Kidney epithelial cell (primary cell): Measurements from ENCODE around the gene NUP42. TPM values are rescaled to one million over a fixed set of nuclear protein-coding genes. Genes with fewer than 3 reads are reported as not detected.
"Not testable (repeated sequence)": the region's sequence is repeated elsewhere in the genome, so short reads cannot be mapped to it uniquely, and the experiment has no call there.

Experiments
- DNase-seq: peaks from one replicate; pipeline ENCODE4 v3.0.0-alpha.2; 2010; ENCODE audit warnings: low read depth
- H3K27me3 ChIP-seq: 2 replicates; pipeline ENCODE4 v1.6.0; 2011; ENCODE audit warnings: low read length; ENCODE audit not compliant: control insufficient read depth, insufficient read depth
- H3K36me3 ChIP-seq: 2 replicates; pipeline ENCODE4 v1.5.1; 2011; ENCODE audit warnings: low read length; ENCODE audit not compliant: control insufficient read depth, insufficient read depth
- H3K4me3 ChIP-seq: 2 replicates; pipeline ENCODE4 v1.5.1; 2011; ENCODE audit warnings: low read depth, mild to moderate bottlenecking, control low read depth, low read length
- CTCF ChIP-seq: IDR thresholded peaks from 2 replicates; pipeline ENCODE4 v1.5.1; 2011; ENCODE audit warnings: mild to moderate bottlenecking, moderate library complexity, low read length, control low read depth, inconsistent platforms; ENCODE audit not compliant: insufficient read depth, poor library complexity, severe bottlenecking
- total RNA-seq: library from RNA; depleted of rRNA; stranded (reverse); fragments of >200 nt; gene quantifications from 2 replicates; pipeline ENCODE4 v1.2.3, GENCODE V29; 2015

NUP42 gene
- total RNA-seq, 1 donor from 2014 or later: 50.1 TPM

- peaks cover 4% of the 10 kb centered on the region for H3K27me3 ChIP-seq
- H3K4me3 ChIP-seq: no peak overlapping the region
- H3K36me3 ChIP-seq: no peaks in the 10 kb centered on the region
- TF ChIP-seq CTCF: no peak
- DNase-seq: no peak
These were observed 39.0 kb downstream of the NUP42 start for GRCh38 chr7:23220690-23221305.

GRCh38 chr7:23222439-23223030 lies 40.7 kb downstream of the NUP42 start:
- H3K4me3 ChIP-seq: no peak overlapping the region
- no peaks in the 10 kb centered on the region for H3K36me3 ChIP-seq
- DNase-seq: no peak
- peaks cover 4% of the 10 kb centered on the region for H3K27me3 ChIP-seq
- TF ChIP-seq CTCF: no peak

- H3K27me3 ChIP-seq, H3K4me3 ChIP-seq, H3K36me3 ChIP-seq: not testable (repeated sequence)
These were observed 42.5 kb downstream of the NUP42 start for GRCh38 chr7:23224364-23224763.

GRCh38 chr7:23226844-23227450 lies 45.1 kb downstream of the NUP42 start:
- Histone ChIP-seq H3K4me3 (no peak overlapping the region), H3K27me3 (no peaks in the 10 kb centered on the region), H3K36me3 (no peaks in the 10 kb centered on the region)
- TF ChIP-seq CTCF: no peak
- no peak for DNase-seq

More at GRCh38 chr7:23224364-23224763, 42.5 kb downstream of the NUP42 start:
- not testable (repeated sequence) for DNase-seq

- no peak for DNase-seq
- no peak for TF ChIP-seq CTCF
These were observed 46.6 kb downstream of the NUP42 start for GRCh38 chr7:23228412-23228811.

GRCh38 chr7:23230641-23231101 lies 48.8 kb downstream of the NUP42 start:
- no peaks in the 10 kb centered on the region for H3K36me3 ChIP-seq
- no peaks in the 10 kb centered on the region for H3K27me3 ChIP-seq
- no peak overlapping the region for H3K4me3 ChIP-seq
- DNase-seq: no peak
- no peak for TF ChIP-seq CTCF

More at GRCh38 chr7:23228412-23228811, 46.6 kb downstream of the NUP42 start:
- no peak overlapping the region for H3K4me3 ChIP-seq
- H3K27me3 ChIP-seq: no peaks in the 10 kb centered on the region
- H3K36me3 ChIP-seq: no peaks in the 10 kb centered on the region
